ENCODE data around the gene FHIP1A. TPM values are rescaled to one million over a fixed set of nuclear protein-coding genes. Genes with fewer than 3 reads are reported as not detected.

The FHIP1A gene
- polyA plus RNA-seq, 1 of the 3 experiments (the other 2 are of a cell fraction) = 1.3 TPM

- peaks cover 0 to 16% of the 10 kb centered on the region in 2 experiments; a peak in 2 of 4 replicates for H3K4me1 ChIP-seq (ENCODE audit: control insufficient read depth in 1 of 2, insufficient read depth in 2 of 2, low read depth in 1 of 2, low read length in 1 of 2)
- no peaks in the 10 kb centered on the region for H3K79me2 ChIP-seq (ENCODE audit: insufficient read depth)
- H3K27me3 ChIP-seq (ENCODE audit: insufficient read depth) = no peaks in the 10 kb centered on the region
- no peak for DNase-seq
- H3K4me3 ChIP-seq (ENCODE audit: low read depth in 2 of 2, low read length in 1 of 2) = no peak overlapping the region
- ChIA-PET CTCF (interaction anchor here (1.4 kb wide), 1 partner anchor 9 kb away, joined by 3 read pairs; no protein-coding TSS in a partner anchor), POLR2A (no interaction called here)
- H3K9me2 ChIP-seq = no peaks in the 10 kb centered on the region
- no peaks in the 10 kb centered on the region for H4K20me1 ChIP-seq (ENCODE audit: insufficient read depth)
- peaks cover 27% of the 10 kb centered on the region for H3F3A ChIP-seq (replicated peaks; ENCODE audit: insufficient read depth)
- H2AFZ ChIP-seq (ENCODE audit: low read depth) = no peak overlapping the region
- H3K27ac ChIP-seq (ENCODE audit: low read depth in 2 of 2, low read length in 1 of 2) = no peak overlapping the region
- TF ChIP-seq RXRA (IDR thresholded peaks at IDR 0.05; ENCODE audit: borderline replicate concordance, low read depth) (no peak), MAX (IDR thresholded peaks at IDR 0.05; ENCODE audit: low read depth) (no peak), RFX5 (IDR thresholded peaks at IDR 0.05; ENCODE audit: low read length) (no peak), SIN3A (IDR thresholded peaks at IDR 0.05; ENCODE audit: borderline replicate concordance, low read depth, low read length) (no peak), NRF1 (IDR thresholded peaks at IDR 0.05; ENCODE audit: low read depth, low read length) (no peak), IRF3 (IDR thresholded peaks at IDR 0.05; ENCODE audit: low read depth, low read length) (no peak), ZBTB33 (IDR thresholded peaks at IDR 0.05; ENCODE audit: borderline replicate concordance, low read depth) (no peak), USF2 (IDR thresholded peaks at IDR 0.05; ENCODE audit: borderline replicate concordance, low read depth, low read length) (no peak), POLR2AphosphoS5 (IDR thresholded peaks at IDR 0.05; ENCODE audit: low read depth, low read length) (no peak), FOXM1 (IDR thresholded peaks at IDR 0.05; ENCODE audit: low read depth) (no peak), MXI1 (IDR thresholded peaks at IDR 0.05; ENCODE audit: low read depth, low read length) (no peak), RAD21 (IDR thresholded peaks at IDR 0.05; ENCODE audit: low read length) (no peak), GATA2 (CRISPR knock-in tag; IDR thresholded peaks at IDR 0.05) (no peak), EZH2phosphoT487 (IDR thresholded peaks at IDR 0.05; ENCODE audit: borderline replicate concordance, low read depth) (no peak), EP300 (IDR thresholded peaks at IDR 0.05; ENCODE audit: borderline replicate concordance in 1 of 2, low read depth in 1 of 2, low read length in 1 of 2) (no peak)
- TF ChIP-seq, protein P1, sequence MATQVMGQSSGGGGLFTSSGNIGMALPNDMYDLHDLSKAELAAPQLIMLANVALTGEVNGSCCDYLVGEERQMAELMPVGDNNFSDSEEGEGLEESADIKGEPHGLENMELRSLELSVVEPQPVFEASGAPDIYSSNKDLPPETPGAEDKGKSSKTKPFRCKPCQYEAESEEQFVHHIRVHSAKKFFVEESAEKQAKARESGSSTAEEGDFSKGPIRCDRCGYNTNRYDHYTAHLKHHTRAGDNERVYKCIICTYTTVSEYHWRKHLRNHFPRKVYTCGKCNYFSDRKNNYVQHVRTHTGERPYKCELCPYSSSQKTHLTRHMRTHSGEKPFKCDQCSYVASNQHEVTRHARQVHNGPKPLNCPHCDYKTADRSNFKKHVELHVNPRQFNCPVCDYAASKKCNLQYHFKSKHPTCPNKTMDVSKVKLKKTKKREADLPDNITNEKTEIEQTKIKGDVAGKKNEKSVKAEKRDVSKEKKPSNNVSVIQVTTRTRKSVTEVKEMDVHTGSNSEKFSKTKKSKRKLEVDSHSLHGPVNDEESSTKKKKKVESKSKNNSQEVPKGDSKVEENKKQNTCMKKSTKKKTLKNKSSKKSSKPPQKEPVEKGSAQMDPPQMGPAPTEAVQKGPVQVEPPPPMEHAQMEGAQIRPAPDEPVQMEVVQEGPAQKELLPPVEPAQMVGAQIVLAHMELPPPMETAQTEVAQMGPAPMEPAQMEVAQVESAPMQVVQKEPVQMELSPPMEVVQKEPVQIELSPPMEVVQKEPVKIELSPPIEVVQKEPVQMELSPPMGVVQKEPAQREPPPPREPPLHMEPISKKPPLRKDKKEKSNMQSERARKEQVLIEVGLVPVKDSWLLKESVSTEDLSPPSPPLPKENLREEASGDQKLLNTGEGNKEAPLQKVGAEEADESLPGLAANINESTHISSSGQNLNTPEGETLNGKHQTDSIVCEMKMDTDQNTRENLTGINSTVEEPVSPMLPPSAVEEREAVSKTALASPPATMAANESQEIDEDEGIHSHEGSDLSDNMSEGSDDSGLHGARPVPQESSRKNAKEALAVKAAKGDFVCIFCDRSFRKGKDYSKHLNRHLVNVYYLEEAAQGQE (IDR thresholded peaks at IDR 0.05; ENCODE audit: low read depth, low read length) = no peak
- H3K9me3 ChIP-seq = no peaks in the 10 kb centered on the region
- no peak overlapping the region for H3K9ac ChIP-seq
- H3K36me3 ChIP-seq (replicated peaks in 1 of 2; ENCODE audit: control insufficient read depth in 1 of 2, insufficient read depth in 2 of 2, low read length in 1 of 2) = no peaks in the 10 kb centered on the region
- no peak overlapping the region for H3K4me2 ChIP-seq
Measured at GRCh38 chr4:151431728-151432127, 22.8 kb downstream of the FHIP1A start.

All from SK-N-SH (cell line).